ENCODE data around the gene TRAPPC11.

The TRAPPC11 gene

GRCh38 chr4:183686461-183686860 is 27.4 kb downstream of the TRAPPC11 start:
- TF ChIP-seq ZBTB7A (IDR thresholded peaks at IDR 0.05; ENCODE audit: low read depth): no peak
- no peak for TF ChIP-seq FOXM1 (IDR thresholded peaks at IDR 0.05; ENCODE audit: borderline replicate concordance, low read depth)
- TF ChIP-seq REST (IDR thresholded peaks at IDR 0.05; ENCODE audit: low read depth): no peak
- TF ChIP-seq CEBPB (IDR thresholded peaks at IDR 0.05): no peak
- TF ChIP-seq YY1 (IDR thresholded peaks at IDR 0.05; ENCODE audit: low read depth): no peak
- no peak for TF ChIP-seq EGR1 (IDR thresholded peaks at IDR 0.05)
- no peak for TF ChIP-seq TCF12 (IDR thresholded peaks at IDR 0.05; ENCODE audit: low read depth)
- TF ChIP-seq NFIC (IDR thresholded peaks at IDR 0.05): no peak
- TF ChIP-seq USF1 (IDR thresholded peaks at IDR 0.05): no peak
- no peak for TF ChIP-seq TEAD4 (IDR thresholded peaks at IDR 0.05)
- TF ChIP-seq TAF1 (IDR thresholded peaks at IDR 0.05; ENCODE audit: low read depth): no peak
- TF ChIP-seq CREB1 (IDR thresholded peaks at IDR 0.05; ENCODE audit: low read depth): no peak
- TF ChIP-seq RAD21 (IDR thresholded peaks at IDR 0.05; ENCODE audit: low read depth): no peak
- TF ChIP-seq EP300 (IDR thresholded peaks at IDR 0.05; ENCODE audit: borderline replicate concordance): no peak

GRCh38 chr4:183688216-183688615 is 29.1 kb downstream of the TRAPPC11 start:
- TF ChIP-seq FOXM1 (IDR thresholded peaks at IDR 0.05; ENCODE audit: borderline replicate concordance, low read depth) (no peak), NFIC (IDR thresholded peaks at IDR 0.05) (no peak), MAX (IDR thresholded peaks at IDR 0.05) (no peak), USF1 (IDR thresholded peaks at IDR 0.05) (no peak), CREB1 (IDR thresholded peaks at IDR 0.05; ENCODE audit: low read depth) (no peak), TAF1 (IDR thresholded peaks at IDR 0.05; ENCODE audit: low read depth) (no peak), TEAD4 (IDR thresholded peaks at IDR 0.05) (no peak), EGR1 (IDR thresholded peaks at IDR 0.05) (no peak), RAD21 (IDR thresholded peaks at IDR 0.05; ENCODE audit: low read depth) (no peak), ZBTB7A (IDR thresholded peaks at IDR 0.05; ENCODE audit: low read depth) (no peak), TCF12 (IDR thresholded peaks at IDR 0.05; ENCODE audit: low read depth) (no peak)

DNA sequence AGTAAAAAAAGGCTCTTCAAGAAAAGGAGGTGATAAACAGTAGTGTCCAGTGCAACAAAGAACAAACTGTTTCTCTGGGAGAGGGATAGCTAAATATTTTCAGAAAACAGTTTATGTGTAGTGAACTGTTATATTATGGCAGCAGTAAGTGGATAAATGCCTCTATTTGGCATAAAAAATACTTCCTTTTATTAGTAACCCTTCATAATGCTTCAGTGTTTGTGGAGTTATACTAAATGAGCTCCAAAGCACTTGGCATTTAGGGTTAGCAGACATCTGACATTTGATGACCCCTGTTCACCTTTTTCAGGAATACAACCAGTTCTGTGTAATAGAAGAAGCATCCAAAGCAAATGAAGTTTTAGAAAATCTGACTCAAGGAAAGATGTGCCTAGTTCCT is 31.9 kb downstream of the TRAPPC11 start:
- no peak for TF ChIP-seq EGR1 (IDR thresholded peaks at IDR 0.05)
- no peak for TF ChIP-seq RAD21 (IDR thresholded peaks at IDR 0.05; ENCODE audit: low read depth)
- no peak for TF ChIP-seq NFIC (IDR thresholded peaks at IDR 0.05)
- TF ChIP-seq TEAD4 (IDR thresholded peaks at IDR 0.05): no peak
- TF ChIP-seq CREB1 (IDR thresholded peaks at IDR 0.05; ENCODE audit: low read depth): no peak
- no peak for TF ChIP-seq TCF12 (IDR thresholded peaks at IDR 0.05; ENCODE audit: low read depth)
- TF ChIP-seq USF1 (IDR thresholded peaks at IDR 0.05): no peak
- TF ChIP-seq YY1 (IDR thresholded peaks at IDR 0.05; ENCODE audit: low read depth): no peak
- TF ChIP-seq REST (IDR thresholded peaks at IDR 0.05; ENCODE audit: low read depth): no peak
- TF ChIP-seq TAF1 (IDR thresholded peaks at IDR 0.05; ENCODE audit: low read depth): no peak
- no peak for TF ChIP-seq ZBTB7A (IDR thresholded peaks at IDR 0.05; ENCODE audit: low read depth)
- no peak for TF ChIP-seq EP300 (IDR thresholded peaks at IDR 0.05; ENCODE audit: borderline replicate concordance)
- no peak for TF ChIP-seq MAX (IDR thresholded peaks at IDR 0.05)
- no peak for TF ChIP-seq CEBPB (IDR thresholded peaks at IDR 0.05)
- TF ChIP-seq FOXM1 (IDR thresholded peaks at IDR 0.05; ENCODE audit: borderline replicate concordance, low read depth): no peak

GRCh38 chr4:183691897-183692296 is 32.8 kb downstream of the TRAPPC11 start:
- TF ChIP-seq EP300 (IDR thresholded peaks at IDR 0.05; ENCODE audit: borderline replicate concordance) (no peak), REST (IDR thresholded peaks at IDR 0.05; ENCODE audit: low read depth) (no peak), CEBPB (IDR thresholded peaks at IDR 0.05) (no peak), FOXM1 (IDR thresholded peaks at IDR 0.05; ENCODE audit: borderline replicate concordance, low read depth) (no peak), NFIC (IDR thresholded peaks at IDR 0.05) (no peak), TCF12 (IDR thresholded peaks at IDR 0.05; ENCODE audit: low read depth) (no peak), ZBTB7A (IDR thresholded peaks at IDR 0.05; ENCODE audit: low read depth) (no peak), USF1 (IDR thresholded peaks at IDR 0.05) (no peak), YY1 (IDR thresholded peaks at IDR 0.05; ENCODE audit: low read depth) (no peak), TEAD4 (IDR thresholded peaks at IDR 0.05) (no peak), TAF1 (IDR thresholded peaks at IDR 0.05; ENCODE audit: low read depth) (no peak), CREB1 (IDR thresholded peaks at IDR 0.05; ENCODE audit: low read depth) (no peak)
